Keratinocyte (primary cell): Measurements from ENCODE around the gene LDLRAD2. TPM values are rescaled to one million over a fixed set of nuclear protein-coding genes. Genes with fewer than 3 reads are reported as not detected.

Source experiments
- DNase-seq: peaks from one replicate; pipeline ENCODE4 v3.0.0-alpha.2; 2011; ENCODE audit warnings: low read depth, missing footprints, low spot score
- FAIRE-seq: peaks from 2 replicates; lab custom pipeline; 2011; peaks lifted over from hg19 to GRCh38; lab: Jason Lieb, UNC
- H2AFZ ChIP-seq: 2 replicates; pipeline ENCODE4 v1.6.0; 2012; ENCODE audit warnings: low read length, control low read depth, inconsistent platforms; ENCODE audit not compliant: control insufficient read depth
- H3K27ac ChIP-seq: 2 replicates; pipeline ENCODE4 v1.5.1; 2011; ENCODE audit warnings: low read length; ENCODE audit not compliant: control insufficient read depth, insufficient read depth
- H3K27me3 ChIP-seq: 3 replicates; pipeline ENCODE4 v1.6.0; 2011; ENCODE audit warnings: low read length; ENCODE audit not compliant: control insufficient read depth, insufficient read depth; ENCODE audit errors: extremely low read depth
- H3K36me3 ChIP-seq, 2 experiments: 2 replicates in 1 of 2; 3 replicates in 1 of 2; pipeline ENCODE4 v1.5.1; 2011; ENCODE audit warnings: low read length in 2 of 2, mild to moderate bottlenecking in 1 of 2; ENCODE audit not compliant: control insufficient read depth in 2 of 2, insufficient read depth in 2 of 2; ENCODE audit errors: extremely low read depth in 1 of 2
- H3K4me1 ChIP-seq: 3 replicates; pipeline ENCODE4 v1.5.1; 2011; ENCODE audit warnings: low read length; ENCODE audit not compliant: control insufficient read depth, insufficient read depth; ENCODE audit errors: extremely low read depth
- H3K4me2 ChIP-seq: 3 replicates; pipeline ENCODE4 v1.6.0; 2011; ENCODE audit warnings: low read depth, low read length; ENCODE audit not compliant: control insufficient read depth, insufficient read depth; ENCODE audit errors: extremely low read depth
- H3K4me3 ChIP-seq, 3 experiments: fragments of 200-600 bp in 1 of 3; sonication (generic) in 1 of 3; 2 replicates in 2 of 3; 3 replicates in 1 of 3; pipeline ENCODE4 v1.5.1; 2011 to 2016; ENCODE audit warnings: low read length in 3 of 3, mild to moderate bottlenecking in 3 of 3, control low read depth in 2 of 3, inconsistent platforms in 1 of 3, low read depth in 1 of 3, mixed read lengths in 1 of 3, mixed run types in 1 of 3, moderate library complexity in 1 of 3; ENCODE audit not compliant: control insufficient read depth in 2 of 3, insufficient read depth in 2 of 3; ENCODE audit errors: extremely low read depth in 1 of 3
- H3K79me2 ChIP-seq: 2 replicates; pipeline ENCODE4 v1.6.0; 2012; ENCODE audit warnings: low read length; ENCODE audit not compliant: control insufficient read depth, insufficient read depth
- H3K9ac ChIP-seq: 3 replicates; pipeline ENCODE4 v1.6.0; 2011; ENCODE audit warnings: low read length; ENCODE audit not compliant: control insufficient read depth, insufficient read depth; ENCODE audit errors: extremely low read depth
- H3K9me1 ChIP-seq: 3 replicates; pipeline ENCODE4 v1.6.0; 2011; ENCODE audit warnings: low read length; ENCODE audit not compliant: control insufficient read depth, insufficient read depth; ENCODE audit errors: extremely low read depth
- H3K9me3 ChIP-seq: 2 replicates; pipeline ENCODE4 v1.5.1; 2012; ENCODE audit warnings: low read depth, low read length; ENCODE audit not compliant: control insufficient read depth
- H4K20me1 ChIP-seq: 3 replicates; pipeline ENCODE4 v1.6.0; 2011; ENCODE audit warnings: low read length; ENCODE audit not compliant: control insufficient read depth, insufficient read depth; ENCODE audit errors: extremely low read depth
- EZH2 ChIP-seq: IDR thresholded peaks from one replicate; pipeline ENCODE4 v1.6.1; 2012; ENCODE audit warnings: inconsistent platforms, mild to moderate bottlenecking, low read length, moderate library complexity
- dilution Hi-C: fragments of 300-500 bp; cut with MboI; formaldehyde crosslinking; loops from one replicate; pipeline ENCODE4 v1.7.0; 2020; ENCODE audit warnings: low sequenced_read_pairs; ENCODE audit not compliant: extremely low pct_ligation_motif_present
- polyA plus RNA-seq, 5 experiments: library from polyadenylated mRNA; depleted of rRNA in 3 of 5; stranded (reverse) in 3 of 5; stranded (forward) in 1 of 5; unstranded in 1 of 5; fragments of >200 nt; gene quantifications; 1 replicate in 1 of 5; 2 replicates in 3 of 5; 3 replicates in 1 of 5; pipeline versions ENCODE4 v1.2.1 to v1.2.3, GENCODE V29; 2011 to 2012; ENCODE audit warnings: missing spikeins in 2 of 5, low read depth in 1 of 5, low replicate concordance in 1 of 5
- TF ChIP-seq, protein P1 (sequence below), 3 experiments: IDR thresholded peaks in 1 of 3; conservative IDR thresholded peaks in 1 of 3; optimal IDR thresholded peaks in 1 of 3; 2 replicates in 2 of 3; 3 replicates in 1 of 3; pipeline versions ENCODE3 to v1.5.1; 2011; ENCODE audit warnings: low read length in 3 of 3, mild to moderate bottlenecking in 3 of 3, moderate library complexity in 2 of 3, control low read depth in 1 of 3, inconsistent platforms in 1 of 3; ENCODE audit not compliant: insufficient read depth in 2 of 3; ENCODE audit errors: extremely low read depth in 1 of 3

Gene LDLRAD2
- polyA plus RNA-seq, 1 donor (not counting 4 experiments of a cell fraction or from before 2014, with no cell fraction given) = 0.07 TPM

DNA sequence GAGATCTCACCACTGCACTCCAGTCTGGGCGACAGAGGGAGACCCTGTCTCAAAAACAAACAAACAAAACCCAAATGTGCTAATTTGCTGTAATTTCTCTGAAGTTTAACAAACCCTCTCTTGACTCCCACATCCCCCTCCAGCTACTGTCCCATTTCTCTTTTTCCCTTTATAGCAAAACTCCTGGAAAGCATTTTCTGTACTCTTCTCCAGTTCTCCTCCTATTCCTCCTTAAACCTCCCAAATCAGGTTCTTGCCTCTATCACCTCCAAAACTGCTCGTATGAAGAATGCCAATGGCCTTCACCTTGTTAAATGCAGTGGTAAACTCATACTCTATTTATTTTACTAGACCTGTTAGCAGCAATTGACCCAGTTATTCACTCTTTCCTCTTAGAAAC is 25.4 kb upstream of the LDLRAD2 start:
- Histone ChIP-seq H2AFZ (no peak overlapping the region), H3K9ac (no peak overlapping the region), H3K79me2 (peaks cover 12% of the 10 kb centered on the region), H3K27ac (no peak overlapping the region), H3K4me1 (peaks cover 12% of the 10 kb centered on the region), H4K20me1 (no peaks in the 10 kb centered on the region), H3K36me3 (no peaks in the 10 kb centered on the region), H3K4me2 (no peak overlapping the region), H3K4me3 (no peak overlapping the region), H3K27me3 (no peaks in the 10 kb centered on the region), H3K9me1 (no peaks in the 10 kb centered on the region), H3K9me3 (no peaks in the 10 kb centered on the region)
- no peak for FAIRE-seq
- DNase-seq = no peak
- dilution Hi-C loops = no loop called here
- TF ChIP-seq, protein P1, sequence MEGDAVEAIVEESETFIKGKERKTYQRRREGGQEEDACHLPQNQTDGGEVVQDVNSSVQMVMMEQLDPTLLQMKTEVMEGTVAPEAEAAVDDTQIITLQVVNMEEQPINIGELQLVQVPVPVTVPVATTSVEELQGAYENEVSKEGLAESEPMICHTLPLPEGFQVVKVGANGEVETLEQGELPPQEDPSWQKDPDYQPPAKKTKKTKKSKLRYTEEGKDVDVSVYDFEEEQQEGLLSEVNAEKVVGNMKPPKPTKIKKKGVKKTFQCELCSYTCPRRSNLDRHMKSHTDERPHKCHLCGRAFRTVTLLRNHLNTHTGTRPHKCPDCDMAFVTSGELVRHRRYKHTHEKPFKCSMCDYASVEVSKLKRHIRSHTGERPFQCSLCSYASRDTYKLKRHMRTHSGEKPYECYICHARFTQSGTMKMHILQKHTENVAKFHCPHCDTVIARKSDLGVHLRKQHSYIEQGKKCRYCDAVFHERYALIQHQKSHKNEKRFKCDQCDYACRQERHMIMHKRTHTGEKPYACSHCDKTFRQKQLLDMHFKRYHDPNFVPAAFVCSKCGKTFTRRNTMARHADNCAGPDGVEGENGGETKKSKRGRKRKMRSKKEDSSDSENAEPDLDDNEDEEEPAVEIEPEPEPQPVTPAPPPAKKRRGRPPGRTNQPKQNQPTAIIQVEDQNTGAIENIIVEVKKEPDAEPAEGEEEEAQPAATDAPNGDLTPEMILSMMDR (optimal IDR thresholded peaks at IDR 0.05 in 1 of 3, IDR thresholded peaks at IDR 0.05 in 1 of 3, conservative IDR thresholded peaks at IDR 0.05 in 1 of 3; ENCODE audit: extremely low read depth in 1 of 3, insufficient read depth in 2 of 3, low read length in 3 of 3) = no peak
- no peak for TF ChIP-seq EZH2

DNA sequence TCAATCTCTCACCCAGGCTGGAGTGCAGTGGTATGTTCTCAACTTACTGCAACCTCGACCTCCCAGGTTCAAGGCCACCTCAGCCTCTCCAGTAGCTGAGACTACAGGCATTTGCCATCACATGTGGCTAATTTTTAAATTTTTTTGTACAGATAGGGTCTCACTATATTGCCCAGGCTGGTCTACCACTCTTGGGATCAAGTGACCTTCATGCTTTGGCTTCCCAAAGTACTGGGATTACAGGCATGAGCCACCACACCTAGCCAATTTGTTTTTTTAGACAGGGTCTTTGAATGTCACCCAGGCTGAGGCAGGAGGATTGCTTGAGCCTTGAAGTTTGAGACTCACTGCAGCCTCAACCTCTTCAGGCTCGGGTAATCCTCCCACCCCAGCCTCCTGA is 19.0 kb upstream of the LDLRAD2 start:
- Histone ChIP-seq H3K9me3 (peaks cover 4% of the 10 kb centered on the region), H3K9ac (no peak overlapping the region), H2AFZ (no peak overlapping the region), H3K9me1 (no peaks in the 10 kb centered on the region), H3K27ac (no peak overlapping the region), H3K27me3 (no peaks in the 10 kb centered on the region), H3K79me2 (no peaks in the 10 kb centered on the region), H3K4me3 (no peak overlapping the region), H3K36me3 (no peaks in the 10 kb centered on the region), H3K4me1 (peaks cover 10% of the 10 kb centered on the region), H4K20me1 (no peaks in the 10 kb centered on the region), H3K4me2 (no peak overlapping the region)
- no peak for TF ChIP-seq EZH2
- TF ChIP-seq, protein P1 (optimal IDR thresholded peaks at IDR 0.05 in 1 of 3, IDR thresholded peaks at IDR 0.05 in 1 of 3, conservative IDR thresholded peaks at IDR 0.05 in 1 of 3; ENCODE audit: extremely low read depth in 1 of 3, insufficient read depth in 2 of 3, low read length in 3 of 3) = no peak
- dilution Hi-C loops = no loop called here
- DNase-seq (no peak), FAIRE-seq (no peak)
